DMS79 (cell line): ENCODE data around the gene KNTC1.
"Not testable (repeated sequence)": the region's sequence is repeated elsewhere in the genome, so short reads cannot be mapped to it uniquely, and the experiment has no call there.

Experiments
- DNase-seq: peaks from one replicate; lab custom pipeline; 2025; lab: John Stamatoyannopoulos, UW

KNTC1 gene

GRCh38 chr12:122563361-122563760 is 36.3 kb downstream of the KNTC1 start:
- no peak for DNase-seq

GRCh38 chr12:122566816-122567215 is 39.8 kb downstream of the KNTC1 start:
- DNase-seq, result not testable (repeated sequence)

GRCh38 chr12:122569288-122569687 is 42.2 kb downstream of the KNTC1 start:
- DNase-seq, result no peak

DNA sequence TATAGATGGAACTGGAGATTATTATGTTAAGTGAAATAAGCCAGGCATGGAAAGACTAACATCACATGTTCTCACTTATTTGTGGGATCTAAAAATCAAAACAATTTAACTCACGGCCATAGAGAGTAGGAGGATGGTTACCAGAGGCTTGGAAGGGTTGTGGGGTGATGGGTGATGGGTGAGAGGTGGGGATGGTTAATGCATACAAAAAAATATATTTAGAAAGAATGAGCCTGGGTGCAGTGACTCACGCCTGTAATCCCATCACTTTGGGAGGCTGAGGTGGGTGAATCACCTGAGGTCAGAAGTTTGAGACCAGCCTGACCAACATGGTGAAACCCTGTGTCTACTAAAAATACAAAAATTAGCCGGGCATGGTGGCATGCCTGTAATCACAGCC is 43.0 kb downstream of the KNTC1 start:
- not testable (repeated sequence) for DNase-seq

GRCh38 chr12:122571821-122572220 is 44.8 kb downstream of the KNTC1 start:
- DNase-seq, result no peak

- not testable (repeated sequence) for DNase-seq
Measured at GRCh38 chr12:122583294-122583693, 56.2 kb downstream of the KNTC1 start.

GRCh38 chr12:122584177-122584863 is 57.3 kb downstream of the KNTC1 start:
- no peak for DNase-seq

- DNase-seq, result no peak
Measured at GRCh38 chr12:122590990-122591389, 63.9 kb downstream of the KNTC1 start.

DNA sequence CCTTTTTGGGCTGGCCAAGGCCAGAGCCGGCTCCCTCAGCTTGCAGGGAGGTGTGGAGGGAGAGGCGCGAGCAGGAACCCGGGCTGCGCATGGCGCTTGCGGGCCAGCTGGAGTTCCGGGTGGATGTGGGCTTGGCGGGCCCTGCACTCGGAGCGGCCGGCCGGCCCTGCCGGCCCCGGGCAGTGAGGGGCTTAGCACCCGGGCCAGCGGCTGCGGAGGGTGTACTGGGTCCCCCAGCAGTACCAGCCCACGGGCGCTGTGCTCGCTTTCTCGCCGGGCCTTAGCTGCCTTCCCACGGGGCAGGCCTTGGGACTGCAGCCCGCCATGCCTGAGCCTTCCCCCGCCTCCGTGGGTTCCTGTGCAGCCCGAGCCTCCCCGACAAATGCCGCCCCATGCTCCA is 64.9 kb downstream of the KNTC1 start:
- DNase-seq, result not testable (repeated sequence)

DNA sequence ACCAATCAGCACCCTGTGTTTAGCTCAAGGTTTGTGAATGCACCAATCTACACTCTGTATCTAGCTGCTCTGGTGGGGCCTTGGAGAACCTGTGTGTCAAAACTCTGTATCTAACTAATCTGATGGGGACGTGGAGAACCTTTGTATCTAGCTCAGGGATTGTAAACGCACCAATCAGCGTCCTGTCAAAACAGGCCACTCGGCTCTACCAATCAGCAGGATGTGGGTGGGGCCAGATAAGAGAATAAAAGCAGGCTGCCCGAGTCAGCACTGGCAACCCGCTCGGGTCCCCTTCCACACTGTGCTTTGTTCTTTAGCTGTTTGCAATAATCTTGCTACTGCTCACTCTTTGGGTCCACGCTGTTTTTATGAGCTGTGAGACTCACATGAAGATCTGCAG is 65.5 kb downstream of the KNTC1 start:
- DNase-seq, result not testable (repeated sequence)

- DNase-seq, result no peak
Measured at GRCh38 chr12:122593910-122594309, 66.9 kb downstream of the KNTC1 start.

DNA sequence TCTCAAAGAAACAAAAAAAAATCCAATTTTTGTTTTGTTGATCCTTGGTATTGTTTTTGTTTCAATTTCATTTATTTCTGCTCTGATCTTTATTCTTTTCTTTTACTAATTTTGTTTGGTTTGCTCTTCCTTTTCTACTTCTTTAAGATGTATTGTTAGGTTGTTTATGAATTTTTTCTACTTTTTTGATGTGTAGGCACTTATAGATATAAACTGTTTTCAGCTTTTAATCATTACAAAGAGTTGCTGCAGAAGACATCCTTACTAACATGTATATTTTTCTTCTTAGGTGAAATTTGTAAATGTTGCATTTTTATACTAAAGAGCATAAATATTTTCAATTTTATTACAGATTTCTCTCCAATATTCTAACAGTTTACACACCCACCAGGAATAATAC is 69.8 kb downstream of the KNTC1 start:
- DNase-seq, result no peak

- DNase-seq, result no peak
Measured at GRCh38 chr12:122602456-122602855, 75.4 kb downstream of the KNTC1 start.

- DNase-seq, result no peak
Measured at GRCh38 chr12:122604993-122605392, 77.9 kb downstream of the KNTC1 start.

DNA sequence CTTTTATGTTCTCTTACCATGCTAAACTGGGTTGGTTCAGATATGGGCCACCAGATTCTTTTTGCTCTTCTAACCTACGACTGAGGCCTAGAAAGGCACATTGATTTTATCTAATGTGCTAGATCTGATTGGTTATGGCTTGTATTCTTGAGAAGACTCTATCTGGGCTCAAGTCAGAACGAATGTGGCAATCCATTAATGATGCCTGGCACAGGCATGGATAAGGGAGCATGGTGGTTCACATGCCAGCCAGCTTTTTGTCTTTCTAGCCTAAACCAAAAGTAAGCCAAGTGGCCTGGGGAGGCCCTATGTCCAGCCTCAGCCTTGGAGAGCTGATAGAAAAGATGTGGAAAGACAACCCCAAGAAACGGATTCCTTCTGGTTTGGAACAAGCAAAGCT is 82.7 kb downstream of the KNTC1 start:
- no peak for DNase-seq

GRCh38 chr12:122610207-122610606 is 83.2 kb downstream of the KNTC1 start:
- no peak for DNase-seq

DNA sequence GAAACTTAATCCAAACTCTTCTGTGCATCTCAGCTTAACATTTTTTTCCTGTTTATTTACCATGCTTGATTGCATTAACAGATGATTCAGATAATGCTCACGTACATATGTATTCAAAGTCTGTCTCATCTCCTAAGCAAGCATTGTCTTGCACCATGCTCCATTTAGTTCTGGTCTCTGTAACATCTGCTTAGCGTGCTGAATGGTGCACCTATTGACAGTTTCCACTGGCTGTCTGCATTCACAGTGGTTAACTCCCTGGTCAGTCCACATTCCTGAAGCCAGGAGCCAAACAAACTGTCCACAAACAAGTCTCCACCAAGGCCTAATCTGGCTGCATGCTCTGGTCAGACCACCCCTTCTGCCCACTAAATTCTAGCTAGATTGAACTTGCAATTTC is 83.9 kb downstream of the KNTC1 start:
- DNase-seq, result no peak

- DNase-seq, result no peak
Measured at GRCh38 chr12:122614839-122615238, 87.8 kb downstream of the KNTC1 start.

GRCh38 chr12:122615780-122616179 is 88.7 kb downstream of the KNTC1 start:
- no peak for DNase-seq

DNA sequence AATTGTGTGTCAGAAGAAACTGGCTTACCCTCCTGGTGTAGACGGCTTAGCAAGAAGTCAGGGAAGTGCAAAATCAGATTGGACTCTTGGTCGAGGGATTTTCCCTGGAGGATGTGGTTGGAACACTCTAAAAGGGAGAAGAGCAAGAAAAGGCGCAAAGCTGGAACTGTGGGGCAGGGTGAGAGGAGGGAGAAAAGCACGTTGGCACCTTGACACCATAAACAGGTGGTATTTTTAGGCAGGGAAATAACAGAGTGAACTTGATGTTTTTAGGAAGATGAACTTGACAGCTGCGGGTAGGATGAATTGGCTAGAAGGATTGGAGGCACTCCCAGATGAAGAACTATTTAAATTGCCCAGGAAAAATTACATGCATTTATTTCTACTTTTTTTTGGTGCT is 108.4 kb downstream of the KNTC1 start:
- DNase-seq, result no peak

- no peak for DNase-seq
Measured at GRCh38 chr12:122643207-122643805, 116.3 kb downstream of the KNTC1 start.

DNA sequence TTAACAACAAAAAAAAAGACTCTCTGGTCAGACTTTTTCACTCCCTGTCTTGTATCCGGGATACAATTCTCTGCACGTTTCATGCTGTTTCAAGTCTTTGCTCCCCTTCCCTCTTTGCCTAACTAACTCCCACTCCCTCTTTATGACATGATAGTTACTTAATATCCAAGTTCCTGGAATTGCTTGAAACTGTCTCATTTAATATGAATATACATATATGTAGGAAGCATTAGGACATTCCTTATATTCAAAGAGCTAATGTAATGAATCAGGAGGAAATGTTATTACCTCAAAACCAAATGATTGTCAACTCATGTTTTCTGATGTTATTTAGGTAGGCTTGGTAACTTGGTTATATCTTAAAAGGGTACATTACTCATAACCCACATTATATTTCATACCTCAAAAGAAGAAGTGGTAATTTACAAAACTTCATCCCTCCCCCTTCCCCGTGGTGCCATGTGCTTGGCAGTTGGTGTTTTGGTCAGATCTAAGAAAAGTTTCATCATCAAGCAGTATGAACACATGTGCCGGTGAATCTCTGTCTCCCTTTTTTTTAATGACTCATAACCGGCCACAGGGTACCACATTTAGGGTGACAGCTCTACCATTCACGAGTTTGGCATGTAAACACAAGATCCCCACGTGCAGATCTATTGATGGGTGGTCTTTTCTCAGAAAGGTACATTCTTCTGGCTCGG is 119.6 kb downstream of the KNTC1 start:
- DNase-seq, result no peak

DNA sequence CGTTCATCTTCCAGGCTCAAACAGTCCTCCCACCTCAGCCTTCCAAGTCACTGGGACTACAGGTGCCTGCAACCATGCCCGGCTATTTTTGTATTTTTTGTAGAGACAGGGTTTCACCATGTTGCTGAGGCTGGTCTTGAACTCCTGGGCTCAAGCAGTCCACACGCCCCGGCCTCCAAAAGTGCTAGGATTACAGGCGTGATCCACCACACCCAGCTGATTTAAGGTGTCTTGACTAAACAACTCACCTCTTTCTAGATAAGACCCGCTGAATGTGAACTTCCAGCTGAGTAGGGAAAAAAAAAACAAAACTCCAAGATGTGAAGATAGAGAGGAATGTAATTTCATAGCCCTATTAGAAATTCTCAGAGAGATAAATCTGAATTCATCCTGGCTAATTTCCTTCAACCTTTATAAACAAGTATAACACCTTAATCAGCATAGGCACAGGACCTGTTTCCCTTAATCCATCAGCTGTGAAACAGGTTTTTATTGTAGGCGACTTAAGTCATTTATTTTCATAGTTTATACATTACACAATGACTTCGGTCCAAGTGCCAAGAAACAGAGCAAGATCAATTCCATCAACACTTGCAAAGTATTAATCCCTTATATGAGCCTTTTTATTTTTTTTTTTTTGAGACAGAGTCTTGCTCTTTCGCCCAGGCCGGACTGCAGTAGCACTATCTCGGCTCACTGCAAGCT is 124.6 kb downstream of the KNTC1 start:
- DNase-seq, result no peak
